ENCODE data around the gene HAUS5.

GRCh38 chr19:35612224-35612558, 344 bp upstream of the HAUS5 start:
- TF ChIP-seq CTCF (IDR thresholded peaks at IDR 0.05): no peak
- no peak for TF ChIP-seq ZFX (IDR thresholded peaks at IDR 0.05; ENCODE audit: borderline replicate concordance)

Data from 22Rv1 (cell line).